Measurements from ENCODE around the gene ABHD12.

The ABHD12 gene

DNA sequence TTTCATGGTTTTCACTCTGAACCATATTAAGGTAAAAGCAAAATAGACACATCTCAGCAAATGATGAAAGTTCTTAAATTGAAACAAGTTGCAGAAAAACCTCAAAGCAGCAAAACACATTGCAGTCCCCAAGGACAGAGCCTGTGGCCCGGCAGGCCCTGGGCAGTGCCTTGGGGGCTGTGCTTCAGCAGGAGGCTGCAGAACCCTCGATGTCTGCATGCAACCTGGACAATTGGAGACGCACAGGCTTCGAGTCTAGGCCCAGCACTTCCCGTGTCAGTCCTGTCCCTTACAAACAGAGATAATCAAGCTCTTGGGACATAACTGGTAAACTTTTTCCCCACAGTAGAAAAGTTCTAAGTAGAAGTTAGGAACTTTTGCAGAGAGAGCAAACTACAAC lies 133.5 kb downstream of the ABHD12 start:
- no peak for DNase-seq (ENCODE audit: low spot score)

DNA sequence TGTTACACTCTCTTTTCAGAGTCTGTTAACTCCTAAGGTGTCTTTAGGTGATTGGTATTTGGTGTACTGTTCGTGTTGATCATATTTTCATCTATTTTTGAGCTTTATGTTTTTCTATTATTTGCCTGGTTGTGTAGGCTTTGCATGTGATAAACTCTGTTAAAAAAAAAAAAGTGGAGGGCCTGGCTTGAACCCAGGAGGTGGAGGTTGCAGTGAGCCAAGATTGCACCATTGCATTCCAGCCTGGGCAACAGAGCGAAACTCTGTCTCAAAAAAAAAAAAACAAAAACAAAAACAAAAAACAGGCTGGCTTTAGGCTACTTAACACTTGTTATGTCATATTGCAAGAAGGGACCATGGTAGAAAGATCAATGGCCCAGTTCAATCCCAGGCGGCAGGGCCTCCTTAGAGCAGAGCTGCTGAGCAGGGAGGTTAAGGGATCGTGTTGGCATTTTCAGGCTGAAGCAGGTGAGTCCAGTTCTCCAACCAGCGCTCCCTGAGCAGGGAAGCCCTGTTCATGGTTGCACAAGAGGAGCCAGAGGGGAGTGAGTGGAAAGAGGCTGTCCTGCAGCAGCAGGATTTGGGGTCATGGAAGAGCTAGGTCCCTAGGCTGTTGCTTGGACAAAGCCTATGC lies 134.3 kb downstream of the ABHD12 start:
- no peak for DNase-seq (ENCODE audit: low spot score)

DNA sequence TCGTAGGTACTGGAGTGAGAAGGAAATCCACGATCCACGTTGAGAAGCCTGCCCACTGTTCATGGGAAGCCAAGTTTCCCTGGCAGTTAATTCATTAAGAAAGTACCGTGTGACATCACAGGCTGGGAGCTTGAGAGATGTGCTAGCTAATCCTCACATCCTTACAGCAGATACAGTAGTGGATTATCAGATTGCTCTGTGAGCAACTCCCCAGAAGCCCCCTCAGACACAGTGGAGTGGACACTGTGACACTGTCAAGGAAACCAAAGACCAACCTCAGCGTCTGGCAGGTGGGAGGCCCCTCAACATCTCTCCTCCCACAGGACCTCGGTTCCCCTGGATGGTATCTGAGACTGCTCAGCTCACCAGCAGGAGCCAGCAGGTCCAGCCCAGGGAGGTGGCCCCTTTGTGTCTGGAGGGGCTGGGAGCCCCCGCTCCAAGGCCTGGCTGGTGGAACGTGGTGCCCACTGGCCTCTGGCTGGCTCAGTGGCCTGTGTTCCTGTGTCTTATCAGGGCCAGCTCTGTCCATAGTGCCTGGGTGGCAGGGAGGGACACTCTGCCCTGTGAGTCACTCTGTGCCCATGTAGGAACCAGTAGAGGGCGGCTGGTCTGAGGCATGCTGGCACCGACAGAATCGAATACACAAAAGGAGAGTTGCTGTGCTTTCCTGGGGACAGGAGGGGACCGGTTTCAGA lies 135.5 kb downstream of the ABHD12 start:
- DNase-seq (ENCODE audit: low spot score), result no peak

GRCh38 chr20:25254571-25254970 lies 136.1 kb downstream of the ABHD12 start:
- DNase-seq (ENCODE audit: low spot score), result no peak

DNA sequence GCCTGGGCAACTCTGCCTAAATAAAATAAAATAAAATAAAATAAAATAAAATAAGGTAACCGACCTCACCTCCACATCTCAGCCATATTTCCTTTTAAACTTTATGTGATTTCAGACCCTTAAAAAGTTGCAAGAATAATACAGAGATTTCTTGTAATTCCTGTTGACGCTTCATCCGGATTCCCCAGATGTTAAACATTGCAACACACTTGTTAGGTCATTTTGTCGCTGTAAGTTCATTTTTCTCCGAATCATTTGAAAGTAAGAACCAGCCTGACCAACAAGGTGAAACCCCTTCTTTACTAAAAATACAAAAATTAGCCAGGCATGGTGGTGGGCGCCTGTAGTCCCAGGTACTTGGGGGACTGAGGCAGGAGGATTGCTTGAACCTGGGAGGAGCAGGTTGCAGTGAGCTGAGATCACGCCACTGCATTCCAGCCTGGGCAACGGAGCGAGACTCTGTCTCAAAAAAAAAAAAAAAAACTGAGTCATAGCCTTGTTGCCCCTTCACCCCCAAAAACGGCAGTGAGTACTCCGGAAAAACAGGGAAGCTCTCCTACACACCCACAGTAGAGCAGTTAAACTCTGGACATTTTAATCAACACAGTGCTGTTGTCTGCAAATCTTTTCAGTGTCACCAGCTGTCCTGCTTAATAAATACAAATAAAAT lies 136.9 kb downstream of the ABHD12 start:
- DNase-seq (ENCODE audit: low spot score), result no peak

- DNase-seq (ENCODE audit: low spot score), result no peak
Observed at GRCh38 chr20:25252686-25253421, 137.8 kb downstream of the ABHD12 start.

- no peak for DNase-seq (ENCODE audit: low spot score)
Observed at GRCh38 chr20:25252230-25252651, 138.4 kb downstream of the ABHD12 start.

GRCh38 chr20:25251558-25251957 lies 139.1 kb downstream of the ABHD12 start:
- DNase-seq (ENCODE audit: low spot score), result no peak

- no peak for DNase-seq (ENCODE audit: low spot score)
Observed at GRCh38 chr20:25251019-25251418, 139.6 kb downstream of the ABHD12 start.

GRCh38 chr20:25250508-25250907 lies 140.1 kb downstream of the ABHD12 start:
- DNase-seq (ENCODE audit: low spot score), result peak; percentile 58

Measured in cerebellar cortex (tissue), 1 donor.